ENCODE results near the gene TARS3.
"Not testable (repeated sequence)": the region's sequence is repeated elsewhere in the genome, so short reads cannot be mapped to it uniquely, and the experiment has no call there.

- TF ChIP-seq, protein P1, sequence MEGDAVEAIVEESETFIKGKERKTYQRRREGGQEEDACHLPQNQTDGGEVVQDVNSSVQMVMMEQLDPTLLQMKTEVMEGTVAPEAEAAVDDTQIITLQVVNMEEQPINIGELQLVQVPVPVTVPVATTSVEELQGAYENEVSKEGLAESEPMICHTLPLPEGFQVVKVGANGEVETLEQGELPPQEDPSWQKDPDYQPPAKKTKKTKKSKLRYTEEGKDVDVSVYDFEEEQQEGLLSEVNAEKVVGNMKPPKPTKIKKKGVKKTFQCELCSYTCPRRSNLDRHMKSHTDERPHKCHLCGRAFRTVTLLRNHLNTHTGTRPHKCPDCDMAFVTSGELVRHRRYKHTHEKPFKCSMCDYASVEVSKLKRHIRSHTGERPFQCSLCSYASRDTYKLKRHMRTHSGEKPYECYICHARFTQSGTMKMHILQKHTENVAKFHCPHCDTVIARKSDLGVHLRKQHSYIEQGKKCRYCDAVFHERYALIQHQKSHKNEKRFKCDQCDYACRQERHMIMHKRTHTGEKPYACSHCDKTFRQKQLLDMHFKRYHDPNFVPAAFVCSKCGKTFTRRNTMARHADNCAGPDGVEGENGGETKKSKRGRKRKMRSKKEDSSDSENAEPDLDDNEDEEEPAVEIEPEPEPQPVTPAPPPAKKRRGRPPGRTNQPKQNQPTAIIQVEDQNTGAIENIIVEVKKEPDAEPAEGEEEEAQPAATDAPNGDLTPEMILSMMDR (IDR thresholded peaks at IDR 0.05): not testable (repeated sequence)
- TF ChIP-seq POLR2A (IDR thresholded peaks at IDR 0.05): not testable (repeated sequence)
Observed at GRCh38 chr15:101767083-101767640, 42.9 kb upstream of the TARS3 start.

Data from testis (tissue), 2 donors.